ENCODE data around the gene RIT2.

RIT2 gene

GRCh38 chr18:43081396-43081795 lies 34.1 kb downstream of the RIT2 start:
- DNase-seq (ENCODE audit: low read depth), result no peak

GRCh38 chr18:43080671-43081070 lies 34.8 kb downstream of the RIT2 start:
- no peak for DNase-seq (ENCODE audit: low read depth)

GRCh38 chr18:43079422-43079821 lies 36.1 kb downstream of the RIT2 start:
- DNase-seq (ENCODE audit: low read depth), result no peak

GRCh38 chr18:43078478-43079092 lies 36.9 kb downstream of the RIT2 start:
- no peak for DNase-seq (ENCODE audit: low read depth)

GRCh38 chr18:43077510-43078308 lies 37.8 kb downstream of the RIT2 start:
- no peak for DNase-seq (ENCODE audit: low read depth)

GRCh38 chr18:43073771-43074170 lies 41.7 kb downstream of the RIT2 start:
- DNase-seq (ENCODE audit: low read depth), result no peak

GRCh38 chr18:43068781-43069180 lies 46.7 kb downstream of the RIT2 start:
- DNase-seq (ENCODE audit: low read depth), result no peak

- DNase-seq (ENCODE audit: low read depth), result no peak
Measured at GRCh38 chr18:43067570-43067969, 47.9 kb downstream of the RIT2 start.

GRCh38 chr18:43061816-43062215 lies 53.7 kb downstream of the RIT2 start:
- no peak for DNase-seq (ENCODE audit: low read depth)

- no peak for DNase-seq (ENCODE audit: low read depth)
Measured at GRCh38 chr18:43061318-43061717, 54.2 kb downstream of the RIT2 start.

- DNase-seq (ENCODE audit: low read depth), result no peak
Measured at GRCh38 chr18:43060020-43060419, 55.5 kb downstream of the RIT2 start.

- no peak for DNase-seq (ENCODE audit: low read depth)
Measured at GRCh38 chr18:43054815-43055519, 60.5 kb downstream of the RIT2 start.

- no peak for DNase-seq (ENCODE audit: low read depth)
Measured at GRCh38 chr18:43049021-43049420, 66.5 kb downstream of the RIT2 start.

- no peak for DNase-seq (ENCODE audit: low read depth)
Measured at GRCh38 chr18:43046322-43046721, 69.2 kb downstream of the RIT2 start.

- DNase-seq (ENCODE audit: low read depth), result no peak
Measured at GRCh38 chr18:43043626-43044025, 71.9 kb downstream of the RIT2 start.

- DNase-seq (ENCODE audit: low read depth), result no peak
Measured at GRCh38 chr18:43040281-43040680, 75.2 kb downstream of the RIT2 start.

GRCh38 chr18:43034683-43035500 lies 80.6 kb downstream of the RIT2 start:
- no peak for DNase-seq (ENCODE audit: low read depth)

GRCh38 chr18:43031169-43031568 lies 84.3 kb downstream of the RIT2 start:
- no peak for DNase-seq (ENCODE audit: low read depth)

- no peak for DNase-seq (ENCODE audit: low read depth)
Measured at GRCh38 chr18:43029414-43029813, 86.1 kb downstream of the RIT2 start.

- DNase-seq (ENCODE audit: low read depth), result no peak
Measured at GRCh38 chr18:43022874-43023273, 92.6 kb downstream of the RIT2 start.

- no peak for DNase-seq (ENCODE audit: low read depth)
Measured at GRCh38 chr18:43017622-43018021, 97.9 kb downstream of the RIT2 start.

GRCh38 chr18:43013486-43013885 lies 102.0 kb downstream of the RIT2 start:
- DNase-seq (ENCODE audit: low read depth), result no peak

Data from activated T-cell treated with anti-CD3 and anti-CD28 coated beads for 1 hour (primary cell).